Measurements from ENCODE around the gene TENT4B. TPM values are rescaled to one million over a fixed set of nuclear protein-coding genes. Genes with fewer than 3 reads are reported as not detected.

Gene TENT4B
- total RNA-seq, 1 experiment from 2014 or later, result 28.6 TPM

DNA sequence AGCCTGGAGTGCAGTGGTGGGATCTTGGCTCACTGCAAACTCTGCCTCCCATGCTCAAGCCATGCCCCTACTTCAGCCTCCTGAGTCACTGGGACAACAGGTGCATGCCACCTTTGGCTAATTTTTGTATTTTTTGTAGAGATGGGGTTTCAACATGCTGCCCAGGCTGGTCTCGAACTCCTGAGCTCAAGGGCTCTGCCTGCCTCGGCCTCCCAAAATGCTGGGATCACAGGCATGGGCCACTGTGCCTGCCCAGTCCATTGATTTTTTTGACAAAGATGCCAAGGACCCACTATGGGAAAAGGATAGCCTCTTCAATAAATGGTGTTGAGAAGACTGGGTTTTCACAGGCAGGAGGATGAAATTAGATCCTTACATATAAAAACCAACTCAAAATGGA lies 102.4 kb downstream of the TENT4B start:
- peaks cover 9% of the 10 kb centered on the region for H3K4me1 Mint-ChIP-seq (ENCODE audit: low read depth, unreplicated experiment)
- TF ChIP-seq CTCF (IDR thresholded peaks at IDR 0.05; ENCODE audit: insufficient read depth in 1 of 2, low read depth in 1 of 2, low read length in 1 of 2, severe bottlenecking in 1 of 2, unreplicated experiment in 1 of 2), result no peak
- Histone ChIP-seq H3K4me3 (ENCODE audit: low read depth, low read length) (no peak overlapping the region), H3K36me3 (ENCODE audit: control insufficient read depth, insufficient read depth, low read length) (no peaks in the 10 kb centered on the region; the same call in 1 of the 2 replicates), H3K27me3 (replicated peaks; ENCODE audit: control insufficient read depth, insufficient read depth, low read length) (no peaks in the 10 kb centered on the region), H3K9me3 (no peaks in the 10 kb centered on the region), H3K4me1 (no peaks in the 10 kb centered on the region)
- DNase-seq, result no peak
- no TSS peak for BruUV-seq (replicated peaks)
- H3K27me3 Mint-ChIP-seq (ENCODE audit: insufficient read depth, unreplicated experiment), result no peaks in the 10 kb centered on the region
- H3K36me3 Mint-ChIP-seq (ENCODE audit: insufficient read depth, unreplicated experiment), result peaks cover 23% of the 10 kb centered on the region
- CTCF ChIA-PET, result interaction anchor here (0.6 kb wide), 2 partner anchors 72 to 158 kb away, joined by 4 to 5 read pairs; no protein-coding TSS in a partner anchor
- POLR2A ChIA-PET, result no interaction called here
- H3K4me3 Mint-ChIP-seq (ENCODE audit: unreplicated experiment), result no peak overlapping the region
- no peak overlapping the region for H3K27ac Mint-ChIP-seq (ENCODE audit: unreplicated experiment)
- H3K9me3 Mint-ChIP-seq (ENCODE audit: unreplicated experiment), result no peaks in the 10 kb centered on the region
- intact Hi-C loops (cut with micrococcal nuclease; ENCODE audit: unreplicated experiment), result no loop called here

- Mint-ChIP-seq H3K4me3 (ENCODE audit: unreplicated experiment) (no peak overlapping the region), H3K27me3 (ENCODE audit: insufficient read depth, unreplicated experiment) (no peaks in the 10 kb centered on the region), H3K4me1 (ENCODE audit: low read depth, unreplicated experiment) (peaks cover 9% of the 10 kb centered on the region), H3K27ac (ENCODE audit: unreplicated experiment) (no peak overlapping the region), H3K36me3 (ENCODE audit: insufficient read depth, unreplicated experiment) (peaks cover 31% of the 10 kb centered on the region), H3K9me3 (ENCODE audit: unreplicated experiment) (no peaks in the 10 kb centered on the region)
- Histone ChIP-seq H3K27me3 (replicated peaks; ENCODE audit: control insufficient read depth, insufficient read depth, low read length) (no peaks in the 10 kb centered on the region), H3K9me3 (no peaks in the 10 kb centered on the region), H3K4me1 (no peaks in the 10 kb centered on the region), H3K4me3 (ENCODE audit: low read depth, low read length) (no peak overlapping the region), H3K36me3 (ENCODE audit: control insufficient read depth, insufficient read depth, low read length) (no peaks in the 10 kb centered on the region)
- ChIA-PET CTCF (no interaction called here), POLR2A (no interaction called here)
- no peak for DNase-seq
- no TSS peak for BruUV-seq (replicated peaks)
- no peak for TF ChIP-seq CTCF (IDR thresholded peaks at IDR 0.05; ENCODE audit: insufficient read depth in 1 of 2, low read depth in 1 of 2, low read length in 1 of 2, severe bottlenecking in 1 of 2, unreplicated experiment in 1 of 2)
- intact Hi-C loops (cut with micrococcal nuclease; ENCODE audit: unreplicated experiment), result no loop called here
Observed at GRCh38 chr16:50256604-50257003, 103.5 kb downstream of the TENT4B start.

- Mint-ChIP-seq H3K4me3 (ENCODE audit: unreplicated experiment) (no peak overlapping the region), H3K4me1 (ENCODE audit: low read depth, unreplicated experiment) (peaks cover 9% of the 10 kb centered on the region), H3K27ac (ENCODE audit: unreplicated experiment) (no peak overlapping the region), H3K36me3 (ENCODE audit: insufficient read depth, unreplicated experiment) (peaks cover 31% of the 10 kb centered on the region), H3K9me3 (ENCODE audit: unreplicated experiment) (no peaks in the 10 kb centered on the region), H3K27me3 (ENCODE audit: insufficient read depth, unreplicated experiment) (no peaks in the 10 kb centered on the region)
- POLR2A ChIA-PET, result no interaction called here
- CTCF ChIA-PET, result interaction anchor here (0.6 kb wide), 1 partner anchor 20 kb away, joined by 3 read pairs; no protein-coding TSS in a partner anchor
- intact Hi-C loops (cut with micrococcal nuclease; ENCODE audit: unreplicated experiment), result no loop called here
- Histone ChIP-seq H3K4me1 (no peaks in the 10 kb centered on the region), H3K9me3 (no peaks in the 10 kb centered on the region), H3K4me3 (ENCODE audit: low read depth, low read length) (no peak overlapping the region), H3K36me3 (ENCODE audit: control insufficient read depth, insufficient read depth, low read length) (no peaks in the 10 kb centered on the region), H3K27me3 (replicated peaks; ENCODE audit: control insufficient read depth, insufficient read depth, low read length) (no peaks in the 10 kb centered on the region)
- TF ChIP-seq CTCF (IDR thresholded peaks at IDR 0.05; ENCODE audit: insufficient read depth in 1 of 2, low read depth in 1 of 2, low read length in 1 of 2, severe bottlenecking in 1 of 2, unreplicated experiment in 1 of 2), result no peak
- DNase-seq, result no peak
- no TSS peak for BruUV-seq (replicated peaks)
Observed at GRCh38 chr16:50257876-50258275, 104.8 kb downstream of the TENT4B start.
